ENCODE data around the gene NCS1. TPM values are rescaled to one million over a fixed set of nuclear protein-coding genes. Genes with fewer than 3 reads are reported as not detected.

The NCS1 gene
- total RNA-seq, 1 donor from 2014 or later = 312 TPM

GRCh38 chr9:130219661-130220096 is 47.5 kb downstream of the NCS1 start:
- H3K27me3 Mint-ChIP-seq (ENCODE audit: unreplicated experiment) = peaks cover 10% of the 10 kb centered on the region

DNA sequence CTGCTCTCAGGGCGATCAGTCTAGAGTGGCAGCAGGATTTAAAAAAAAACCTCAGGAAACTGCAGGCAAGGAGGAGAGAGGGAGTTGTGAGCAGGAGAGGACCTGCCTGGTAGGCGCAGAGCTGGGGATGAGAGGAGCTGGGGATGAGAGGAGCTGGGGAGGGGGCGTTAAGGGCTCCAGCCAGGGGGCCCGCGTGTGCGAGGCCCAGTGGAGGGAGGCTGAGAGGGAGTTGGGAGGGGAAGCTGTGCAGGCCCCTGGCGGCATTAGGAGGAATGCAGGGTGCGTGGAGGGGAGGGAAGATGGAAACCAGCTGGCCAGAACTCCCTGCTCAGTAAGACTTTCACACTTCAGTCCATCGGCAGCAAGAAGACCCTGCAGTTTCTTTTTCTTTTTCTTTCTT is 48.1 kb downstream of the NCS1 start:
- Mint-ChIP-seq H3K27ac (ENCODE audit: unreplicated experiment) (peak overlapping the region; percentile 65), H3K36me3 (ENCODE audit: unreplicated experiment) (no peaks in the 10 kb centered on the region), H3K27me3 (ENCODE audit: unreplicated experiment) (peaks cover 10% of the 10 kb centered on the region), H3K9me3 (ENCODE audit: unreplicated experiment) (peaks cover 7% of the 10 kb centered on the region), H3K4me1 (ENCODE audit: low read depth, unreplicated experiment) (peaks cover 17% of the 10 kb centered on the region), H3K4me3 (ENCODE audit: unreplicated experiment) (no peak overlapping the region)
- DNase-seq = peak; percentile 49
- TF ChIP-seq, protein P1, sequence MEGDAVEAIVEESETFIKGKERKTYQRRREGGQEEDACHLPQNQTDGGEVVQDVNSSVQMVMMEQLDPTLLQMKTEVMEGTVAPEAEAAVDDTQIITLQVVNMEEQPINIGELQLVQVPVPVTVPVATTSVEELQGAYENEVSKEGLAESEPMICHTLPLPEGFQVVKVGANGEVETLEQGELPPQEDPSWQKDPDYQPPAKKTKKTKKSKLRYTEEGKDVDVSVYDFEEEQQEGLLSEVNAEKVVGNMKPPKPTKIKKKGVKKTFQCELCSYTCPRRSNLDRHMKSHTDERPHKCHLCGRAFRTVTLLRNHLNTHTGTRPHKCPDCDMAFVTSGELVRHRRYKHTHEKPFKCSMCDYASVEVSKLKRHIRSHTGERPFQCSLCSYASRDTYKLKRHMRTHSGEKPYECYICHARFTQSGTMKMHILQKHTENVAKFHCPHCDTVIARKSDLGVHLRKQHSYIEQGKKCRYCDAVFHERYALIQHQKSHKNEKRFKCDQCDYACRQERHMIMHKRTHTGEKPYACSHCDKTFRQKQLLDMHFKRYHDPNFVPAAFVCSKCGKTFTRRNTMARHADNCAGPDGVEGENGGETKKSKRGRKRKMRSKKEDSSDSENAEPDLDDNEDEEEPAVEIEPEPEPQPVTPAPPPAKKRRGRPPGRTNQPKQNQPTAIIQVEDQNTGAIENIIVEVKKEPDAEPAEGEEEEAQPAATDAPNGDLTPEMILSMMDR (IDR thresholded peaks at IDR 0.05; ENCODE audit: partially characterized antibody, unreplicated experiment) = peak; percentile 11

More at GRCh38 chr9:130219661-130220096, 47.5 kb downstream of the NCS1 start:
- TF ChIP-seq, protein P1 (IDR thresholded peaks at IDR 0.05; ENCODE audit: partially characterized antibody, unreplicated experiment) = no peak
- peak; percentile 52 for DNase-seq
- Mint-ChIP-seq H3K36me3 (ENCODE audit: unreplicated experiment) (no peaks in the 10 kb centered on the region), H3K9me3 (ENCODE audit: unreplicated experiment) (peaks cover 7% of the 10 kb centered on the region), H3K27ac (ENCODE audit: unreplicated experiment) (peak overlapping the region; percentile 65), H3K4me1 (ENCODE audit: low read depth, unreplicated experiment) (peaks cover 24% of the 10 kb centered on the region), H3K4me3 (ENCODE audit: unreplicated experiment) (no peak overlapping the region)

DNA sequence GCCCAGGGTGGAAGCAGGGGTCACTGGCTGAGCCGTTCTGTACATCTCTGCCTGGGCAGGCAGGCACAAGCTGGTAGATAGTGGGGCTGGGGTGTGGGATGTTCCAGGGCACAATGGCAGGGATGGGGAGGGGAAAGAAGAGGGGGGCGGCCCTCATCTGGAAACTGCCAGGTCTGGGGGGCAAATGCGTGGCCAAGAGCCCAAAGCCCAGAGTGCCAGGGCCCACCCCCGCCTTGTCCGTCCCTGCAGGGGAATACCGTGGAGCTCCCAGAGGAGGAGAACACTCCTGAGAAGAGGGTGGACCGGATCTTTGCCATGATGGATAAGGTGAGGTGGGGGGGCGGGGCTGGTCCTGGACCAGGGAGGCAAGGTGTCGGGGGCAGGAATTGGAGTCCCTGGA is 50.6 kb downstream of the NCS1 start:
- Mint-ChIP-seq H3K27ac (ENCODE audit: unreplicated experiment) (no peak overlapping the region), H3K4me1 (ENCODE audit: low read depth, unreplicated experiment) (peaks cover 10% of the 10 kb centered on the region), H3K36me3 (ENCODE audit: unreplicated experiment) (peaks cover 6% of the 10 kb centered on the region), H3K4me3 (ENCODE audit: unreplicated experiment) (no peak overlapping the region), H3K27me3 (ENCODE audit: unreplicated experiment) (peaks cover 11% of the 10 kb centered on the region), H3K9me3 (ENCODE audit: unreplicated experiment) (peaks cover 4% of the 10 kb centered on the region)
- TF ChIP-seq, protein P1 (IDR thresholded peaks at IDR 0.05; ENCODE audit: partially characterized antibody, unreplicated experiment) = no peak
- DNase-seq = no peak

- Mint-ChIP-seq H3K4me3 (ENCODE audit: unreplicated experiment) (no peak overlapping the region), H3K36me3 (ENCODE audit: unreplicated experiment) (peaks cover 6% of the 10 kb centered on the region), H3K27ac (ENCODE audit: unreplicated experiment) (no peak overlapping the region), H3K27me3 (ENCODE audit: unreplicated experiment) (peaks cover 9% of the 10 kb centered on the region), H3K4me1 (ENCODE audit: low read depth, unreplicated experiment) (peaks cover 3% of the 10 kb centered on the region), H3K9me3 (ENCODE audit: unreplicated experiment) (no peaks in the 10 kb centered on the region)
- TF ChIP-seq, protein P1 (IDR thresholded peaks at IDR 0.05; ENCODE audit: partially characterized antibody, unreplicated experiment) = no peak
- no peak for DNase-seq
These were observed 52.9 kb downstream of the NCS1 start for GRCh38 chr9:130225071-130225470.

GRCh38 chr9:130225586-130225985 is 53.4 kb downstream of the NCS1 start:
- no peaks in the 10 kb centered on the region for H3K9me3 Mint-ChIP-seq (ENCODE audit: unreplicated experiment)
- no peak for DNase-seq
- no peaks in the 10 kb centered on the region for H3K4me1 Mint-ChIP-seq (ENCODE audit: low read depth, unreplicated experiment)
- H3K36me3 Mint-ChIP-seq (ENCODE audit: unreplicated experiment) = peaks cover 6% of the 10 kb centered on the region
- H3K4me3 Mint-ChIP-seq (ENCODE audit: unreplicated experiment) = no peak overlapping the region
- peaks cover 4% of the 10 kb centered on the region for H3K27me3 Mint-ChIP-seq (ENCODE audit: unreplicated experiment)
- TF ChIP-seq, protein P1 (IDR thresholded peaks at IDR 0.05; ENCODE audit: partially characterized antibody, unreplicated experiment) = no peak
- H3K27ac Mint-ChIP-seq (ENCODE audit: unreplicated experiment) = peak overlapping the region; percentile 28
